ENCODE data around the gene NPY. TPM values are rescaled to one million over a fixed set of nuclear protein-coding genes. Genes with fewer than 3 reads are reported as not detected.

The NPY gene
- total RNA-seq, result 1 to 10 TPM in 1 of 4 donors, not detected in 3; 5.4 TPM

GRCh38 chr7:24283897-24284698, at the start of gene NPY:
Gene NPY, plus strand, starts transcription at chr7:24284190. Its CDS starts 1,051 bp downstream, at chr7:24285241.
- peaks cover 0 to 23% (median 12%) of the 10 kb centered on the region in 4 donors for H3K4me1 ChIP-seq
- no peaks in the 10 kb centered on the region for H3K36me3 ChIP-seq
- TF ChIP-seq EP300 (IDR thresholded peaks at IDR 0.05), result no peak
- TF ChIP-seq CTCF (IDR thresholded peaks at IDR 0.05), result no peak
- TF ChIP-seq POLR2A (IDR thresholded peaks at IDR 0.05), result no peak
- H3K9me3 ChIP-seq, result no peaks in the 10 kb centered on the region
- WGBS, 2 donors, result 2 to 5% methylated on average over 38 to 43 of the region's 73 CpGs
- no peak within 1 kb of the TSS for H3K27ac ChIP-seq
- H3K27me3 ChIP-seq, result peaks cover 0 to 66% of the 10 kb centered on the region in 2 donors
- H3K4me3 ChIP-seq, result peak within 1 kb of the TSS in 2 of 4 donors; percentile 13 to 17
- no peak for DNase-seq (ENCODE audit: low spot score in 2 of 2)

- no peaks in the 10 kb centered on the region for H3K9me3 ChIP-seq
- H3K36me3 ChIP-seq, result no peaks in the 10 kb centered on the region
- H3K27ac ChIP-seq, result no peak overlapping the region
- no peak for TF ChIP-seq CTCF (IDR thresholded peaks at IDR 0.05)
- no peak for TF ChIP-seq POLR2A (IDR thresholded peaks at IDR 0.05)
- no peak for TF ChIP-seq EP300 (IDR thresholded peaks at IDR 0.05)
- no peaks in the 10 kb centered on the region for H3K27me3 ChIP-seq
- no peak for DNase-seq (ENCODE audit: low spot score in 2 of 2)
- no peak overlapping the region for H3K4me3 ChIP-seq
- no peaks in the 10 kb centered on the region for H3K4me1 ChIP-seq
Measured at GRCh38 chr7:24239260-24239659, 44.7 kb upstream of the NPY start.

- WGBS, 2 donors, result 88 to 91% methylated on average over 5 of the region's 5 CpGs
- Histone ChIP-seq H3K9me3 (no peaks in the 10 kb centered on the region), H3K27ac (no peak overlapping the region), H3K27me3 (no peaks in the 10 kb centered on the region), H3K4me1 (no peaks in the 10 kb centered on the region), H3K4me3 (no peak overlapping the region), H3K36me3 (no peaks in the 10 kb centered on the region)
- DNase-seq (ENCODE audit: low spot score in 2 of 2), result no peak
- TF ChIP-seq POLR2A (IDR thresholded peaks at IDR 0.05) (no peak), EP300 (IDR thresholded peaks at IDR 0.05) (no peak), CTCF (IDR thresholded peaks at IDR 0.05) (no peak)
Measured at GRCh38 chr7:24241206-24241605, 42.8 kb upstream of the NPY start.

GRCh38 chr7:24244554-24244953, 39.4 kb upstream of the NPY start:
- Histone ChIP-seq H3K27ac (no peak overlapping the region), H3K36me3 (no peaks in the 10 kb centered on the region)
- 67 to 94% methylated on average over 2 of the region's 2 CpGs for WGBS, 2 donors

More at GRCh38 chr7:24244554-24244953, 39.4 kb upstream of the NPY start:
- Histone ChIP-seq H3K27me3 (no peaks in the 10 kb centered on the region), H3K4me3 (no peak overlapping the region), H3K4me1 (no peaks in the 10 kb centered on the region), H3K9me3 (no peaks in the 10 kb centered on the region)
- no peak for TF ChIP-seq CTCF (IDR thresholded peaks at IDR 0.05)
- no peak for TF ChIP-seq EP300 (IDR thresholded peaks at IDR 0.05)
- TF ChIP-seq POLR2A (IDR thresholded peaks at IDR 0.05), result no peak
- DNase-seq (ENCODE audit: low spot score in 2 of 2), result no peak
